H1 (cell line): ENCODE measurements around the gene TOR1B. TPM values are rescaled to one million over a fixed set of nuclear protein-coding genes. Genes with fewer than 3 reads are reported as not detected.

Experiments
- RXRA ChIP-seq: IDR thresholded peaks from 2 replicates; pipeline ENCODE4 v1.6.1; 2011; ENCODE audit warnings: low read depth, mild to moderate bottlenecking, low read length, moderate library complexity; ENCODE audit not compliant: insufficient read depth
- SAP30 ChIP-seq: fragments of 300-600 bp; sonication (generic); IDR thresholded peaks from 2 replicates; pipeline ENCODE4 v1.7.1; 2012; ENCODE audit warnings: low read length, moderate library complexity, mild to moderate bottlenecking, inconsistent platforms; ENCODE audit not compliant: insufficient read depth, insufficient replicate concordance
- polyA plus RNA-seq, 7 experiments: library from polyadenylated mRNA; depleted of rRNA in 3 of 7; stranded (reverse) in 5 of 7; unstranded in 2 of 7; fragments of >200 nt in 5 of 7; fragments of 200-250 nt in 2 of 7; gene quantifications; 1 replicate in 5 of 7; 2 replicates in 1 of 7; 4 replicates in 1 of 7; pipeline versions ENCODE4 v1.2.1 to v1.2.3, GENCODE V29; 2011 to 2013; ENCODE audit warnings: missing spikeins in 2 of 7, mixed read lengths in 2 of 7
- total RNA-seq: library from RNA; stranded (reverse); fragmentation: NEBNext Ultra II Directional; extraction: Animal tissue kit (Norgen Biotek cat#: 25700); gene quantifications from 2 replicates; pipeline ENCODE4 v1.2.1, GENCODE V29; 2021

TOR1B gene
- total and polyA plus RNA-seq, 2 of the 8 experiments (the other 6 are each of a cell fraction or from before 2014, with no cell fraction given), result 11.4 to 17.4 TPM

GRCh38 chr9:129858167-129858962 lies 55.4 kb downstream of the TOR1B start (continued):
- no peak for TF ChIP-seq SAP30
- TF ChIP-seq RXRA, result no peak

Other genes starting within 250 kb of the TOR1B start
- gene C9orf50, start 182.1 kb upstream of the TOR1B start, total RNA-seq, result not detected in 2 replicates
- not detected in 2 replicates for gene C9orf50, start 182.1 kb upstream of the TOR1B start, polyA plus RNA-seq (2011; rRNA removed)
- 66.1 and 70.2 TPM in 2 replicates for gene NTMT1, start 177.0 kb upstream of the TOR1B start, total RNA-seq
- gene NTMT1, start 177.0 kb upstream of the TOR1B start, polyA plus RNA-seq (2011; rRNA removed), result 66.8 and 72.0 TPM in 2 replicates
- gene ASB6, start 161.0 kb upstream of the TOR1B start, total RNA-seq, result 17.3 TPM in 2 replicates
- 14.0 and 19.7 TPM in 2 replicates for gene ASB6, start 161.0 kb upstream of the TOR1B start, polyA plus RNA-seq (2011; rRNA removed)
- gene PRRX2, start 137.5 kb upstream of the TOR1B start, total RNA-seq, result 5.8 and 7.1 TPM in 2 replicates
- 9.2 and 10.9 TPM in 2 replicates for gene PRRX2, start 137.5 kb upstream of the TOR1B start, polyA plus RNA-seq (2011; rRNA removed)
- 3.2 TPM in 2 replicates for gene PTGES, start 50.1 kb upstream of the TOR1B start, total RNA-seq
- 5.1 and 5.4 TPM in 2 replicates for gene PTGES, start 50.1 kb upstream of the TOR1B start, polyA plus RNA-seq (2011; rRNA removed)
- gene TOR1A, start 21.0 kb downstream of the TOR1B start, total RNA-seq, result 32.7 and 37.6 TPM in 2 replicates
- 46.6 and 46.7 TPM in 2 replicates for gene TOR1A, start 21.0 kb downstream of the TOR1B start, polyA plus RNA-seq (2011; rRNA removed)
- 40.6 and 47.7 TPM in 2 replicates for gene C9orf78, start 32.1 kb downstream of the TOR1B start, total RNA-seq
- gene C9orf78, start 32.1 kb downstream of the TOR1B start, polyA plus RNA-seq (2011; rRNA removed), result 16.7 and 17.4 TPM in 2 replicates
- gene USP20, start 32.3 kb downstream of the TOR1B start, total RNA-seq, result 13.4 and 17.9 TPM in 2 replicates
- 23.0 and 35.0 TPM in 2 replicates for gene USP20, start 32.3 kb downstream of the TOR1B start, polyA plus RNA-seq (2011; rRNA removed)
- gene FNBP1, start 240.0 kb downstream of the TOR1B start, total RNA-seq, result 39.7 and 40.9 TPM in 2 replicates
- gene FNBP1, start 240.0 kb downstream of the TOR1B start, polyA plus RNA-seq (2011; rRNA removed), result 6.7 and 7.2 TPM in 2 replicates